ENCODE data around the gene SPDYE1. TPM values are rescaled to one million over a fixed set of nuclear protein-coding genes. Genes with fewer than 3 reads are reported as not detected.
"Not testable (repeated sequence)": the region's sequence is repeated elsewhere in the genome, so short reads cannot be mapped to it uniquely, and the experiment has no call there.

The SPDYE1 gene
- total RNA-seq, 6 donors from 2014 or later = not detected

DNA sequence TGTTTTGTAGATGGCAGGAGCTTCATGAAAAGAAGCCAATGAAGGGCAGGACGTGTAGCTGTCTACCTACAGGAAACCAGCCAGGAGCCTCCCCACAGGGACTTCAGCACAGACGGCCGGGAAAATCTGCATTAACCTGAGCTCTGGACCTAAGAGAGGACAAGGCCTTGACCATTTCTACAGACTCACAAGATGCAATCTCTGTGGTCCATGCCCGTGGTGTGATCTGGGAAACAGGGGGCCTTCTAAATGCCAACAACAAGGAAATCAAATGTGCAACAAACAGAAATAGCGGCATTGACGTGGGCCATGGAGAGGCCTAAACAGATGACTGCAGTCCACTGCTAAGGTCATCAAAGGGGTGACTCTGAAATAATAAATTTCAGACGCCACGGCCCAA, 14.4 kb downstream of the SPDYE1 start:
- not testable (repeated sequence) for H3K9me3 ChIP-seq; H3K4me3 ChIP-seq; H3K27ac ChIP-seq; H3K27me3 ChIP-seq; DNase-seq; H3K4me1 ChIP-seq; ATAC-seq (ENCODE audit: low FRiP score in 2 of 2)
- H3K36me3 ChIP-seq = peaks cover 0 to 39% (median 13%) of the 10 kb centered on the region in 4 donors
- WGBS, 2 donors = 88 to 94% methylated on average over 5 to 7 of the region's 8 CpGs

DNA sequence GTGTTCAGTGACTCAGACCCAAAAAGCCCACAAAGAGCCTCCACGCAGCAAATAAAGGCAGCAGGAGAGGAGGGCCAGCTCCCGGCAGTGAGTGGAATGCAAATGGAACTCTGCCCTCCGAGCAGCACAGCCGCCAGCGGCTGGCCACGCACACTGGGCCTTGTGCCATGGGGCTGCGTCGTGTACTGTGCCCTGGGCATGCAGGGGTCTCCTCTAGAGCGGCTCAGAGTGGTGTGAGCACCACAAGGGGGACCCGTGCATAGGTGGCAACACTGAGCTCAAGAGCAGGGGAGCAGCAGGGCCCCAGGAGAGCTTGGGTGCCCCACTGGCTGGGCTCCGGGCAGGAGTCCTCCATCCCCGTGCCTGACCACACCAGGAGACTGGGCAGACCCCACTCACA, 17.4 kb downstream of the SPDYE1 start:
- peaks cover 0 to 26% (median 12%) of the 10 kb centered on the region in 4 donors for H3K36me3 ChIP-seq

GRCh38 chr7:44018857-44019807, 21.4 kb downstream of the SPDYE1 start:
- ATAC-seq (ENCODE audit: low FRiP score in 2 of 2) (peak; percentile 98 to 99), DNase-seq (peak; percentile 98 to 99)
- Histone ChIP-seq H3K27ac (peak overlapping the region; percentile 55 to 88 (median 82)), H3K36me3 (peaks cover 0 to 11% (median 5%) of the 10 kb centered on the region in 4 donors), H3K4me1 (peaks cover 3 to 25% (median 12%) of the 10 kb centered on the region in 4 donors), H3K4me3 (peak overlapping the region; percentile 67 to 77 (median 72))
- 1 to 29% methylated on average over 7 to 39 of the region's 63 CpGs for WGBS, 2 donors
- H3K27me3 ChIP-seq, H3K9me3 ChIP-seq: not testable (repeated sequence)
- TF ChIP-seq POLR2A (IDR thresholded peaks at IDR 0.05) = peak in 2 of 4 donors; percentile 64 to 80
- TF ChIP-seq CTCF (IDR thresholded peaks at IDR 0.05) = peak; percentile 42 to 93 (median 76)
- TF ChIP-seq POLR2AphosphoS5 (IDR thresholded peaks at IDR 0.05) = peak; percentile 68 to 82

More for the DNA sequence above, 17.4 kb downstream of the SPDYE1 start:
- ATAC-seq (ENCODE audit: low FRiP score in 2 of 2); H3K4me3 ChIP-seq; H3K27ac ChIP-seq; H3K27me3 ChIP-seq; H3K9me3 ChIP-seq: not testable (repeated sequence)
- peak in 1 of 2 donors; percentile 50 for DNase-seq
- peaks cover 3 to 19% (median 12%) of the 10 kb centered on the region in 4 donors for H3K4me1 ChIP-seq
- WGBS, 2 donors = no CpG with 5 or more reads among the region's 12 CpGs

DNA sequence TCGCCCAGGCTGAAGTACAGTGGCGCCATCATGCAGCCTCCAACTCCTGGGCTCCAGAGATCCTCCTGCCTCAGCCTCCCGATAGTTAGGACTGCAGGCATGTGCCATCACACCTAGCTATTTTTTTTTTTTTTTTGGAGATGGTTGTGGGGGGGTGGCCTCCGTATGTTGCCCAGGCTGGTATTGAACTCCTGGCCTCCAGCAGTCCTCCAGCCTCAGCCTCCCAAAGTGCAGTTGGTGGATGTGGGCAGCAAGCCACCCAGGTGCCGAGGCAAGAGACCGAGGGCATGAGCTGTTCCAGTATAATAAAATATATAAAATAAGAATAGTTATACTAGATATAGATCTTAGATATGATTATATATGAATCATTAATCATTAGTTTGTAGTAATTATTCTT, 22.1 kb downstream of the SPDYE1 start:
- ATAC-seq (ENCODE audit: low FRiP score in 2 of 2); H3K36me3 ChIP-seq; H3K4me3 ChIP-seq; H3K27me3 ChIP-seq; H3K9me3 ChIP-seq; DNase-seq: not testable (repeated sequence)
- peaks cover 3 to 25% (median 12%) of the 10 kb centered on the region in 4 donors for H3K4me1 ChIP-seq
- WGBS, 2 donors = 86 to 91% methylated on average over 6 of the region's 6 CpGs
- peak overlapping the region in 1 of 4 donors; percentile 88 for H3K27ac ChIP-seq

DNA sequence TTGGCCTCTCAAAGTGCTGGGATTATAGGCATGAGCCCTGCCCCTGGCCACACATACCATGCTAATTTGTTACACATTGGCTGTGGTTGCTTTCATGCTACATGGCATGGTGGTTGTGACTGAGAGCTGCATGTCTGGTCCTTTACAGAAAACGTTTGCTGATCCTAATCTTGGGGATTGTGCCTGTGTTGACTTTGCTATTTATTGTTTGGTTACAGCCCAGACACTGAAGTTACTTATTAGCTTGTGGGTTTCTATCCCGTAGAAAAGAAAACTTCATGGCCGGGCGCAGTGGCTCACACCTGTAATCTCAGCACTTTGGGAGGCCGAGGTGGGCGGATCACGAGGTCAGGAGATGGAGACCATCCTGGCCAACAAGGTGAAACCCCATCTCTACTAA, 24.4 kb downstream of the SPDYE1 start:
- not testable (repeated sequence) for ATAC-seq (ENCODE audit: low FRiP score in 2 of 2); H3K4me3 ChIP-seq; H3K27me3 ChIP-seq; H3K27ac ChIP-seq; H3K9me3 ChIP-seq; DNase-seq; H3K36me3 ChIP-seq
- H3K4me1 ChIP-seq = peaks cover 3 to 22% (median 12%) of the 10 kb centered on the region in 4 donors
- WGBS, 2 donors = 64 to 78% methylated on average over 6 of the region's 7 CpGs

GRCh38 chr7:44022796-44023467, 25.2 kb downstream of the SPDYE1 start:
- not testable (repeated sequence) for H3K36me3 ChIP-seq; H3K27me3 ChIP-seq; ATAC-seq (ENCODE audit: low FRiP score in 2 of 2); H3K9me3 ChIP-seq; H3K4me3 ChIP-seq; H3K27ac ChIP-seq; DNase-seq
- 63 to 71% methylated on average over 5 of the region's 6 CpGs for WGBS, 2 donors
- peaks cover 3 to 18% (median 8%) of the 10 kb centered on the region in 4 donors for H3K4me1 ChIP-seq

DNA sequence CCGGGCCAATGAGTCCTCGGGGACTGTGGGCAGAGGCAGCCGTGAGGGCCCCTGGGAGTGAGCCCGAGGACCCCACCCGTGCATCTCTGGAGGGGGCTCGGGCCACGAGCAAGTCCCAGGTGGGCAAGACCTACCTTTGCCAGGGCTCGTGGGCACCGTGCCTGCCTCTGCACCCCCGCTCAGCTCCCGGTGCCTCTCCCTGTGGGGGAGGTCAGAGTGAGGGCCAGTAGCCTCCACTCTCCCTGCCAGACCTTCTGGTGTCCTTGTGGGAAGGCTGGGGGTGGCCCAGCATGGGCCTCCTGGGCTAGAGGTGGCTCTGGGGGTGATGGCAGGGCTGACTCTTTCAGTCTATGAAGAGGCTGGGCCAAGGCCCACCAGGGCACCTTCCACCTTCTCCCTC, 31.7 kb downstream of the SPDYE1 start:
- ATAC-seq (ENCODE audit: low FRiP score in 2 of 2) = not testable (repeated sequence)

DNA sequence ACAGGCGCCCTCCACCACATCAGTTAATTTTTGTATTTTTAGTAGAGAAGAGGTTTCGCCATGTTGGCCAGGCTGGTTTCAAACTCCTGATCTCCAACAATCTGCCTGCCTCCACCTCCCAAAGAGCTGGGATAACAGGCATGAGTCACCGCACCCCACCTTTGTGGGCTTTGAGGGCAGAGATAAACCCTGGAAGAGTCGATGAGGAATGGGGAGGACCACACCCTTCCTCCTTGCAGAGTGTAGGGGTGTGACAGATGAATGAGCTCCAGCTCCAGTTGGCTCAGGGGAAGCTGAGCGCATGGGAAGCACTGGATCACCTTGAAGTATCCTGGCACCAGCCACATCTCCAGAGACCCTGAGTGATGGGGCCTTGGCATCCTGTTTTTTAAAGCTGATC, 32.3 kb downstream of the SPDYE1 start:
- not testable (repeated sequence) for H3K36me3 ChIP-seq; DNase-seq; H3K27me3 ChIP-seq; H3K4me3 ChIP-seq; H3K27ac ChIP-seq; H3K9me3 ChIP-seq; H3K4me1 ChIP-seq; ATAC-seq (ENCODE audit: low FRiP score in 2 of 2)
- no CpG with 5 or more reads among the region's 5 CpGs for WGBS, 2 donors

More for the DNA sequence above, 31.7 kb downstream of the SPDYE1 start:
- not testable (repeated sequence) for H3K27ac ChIP-seq, H3K36me3 ChIP-seq, H3K4me1 ChIP-seq, H3K9me3 ChIP-seq, H3K27me3 ChIP-seq, H3K4me3 ChIP-seq
- DNase-seq = peak in 1 of 2 donors; percentile 62
- WGBS, 2 donors = no CpG with 5 or more reads among the region's 11 CpGs

DNA sequence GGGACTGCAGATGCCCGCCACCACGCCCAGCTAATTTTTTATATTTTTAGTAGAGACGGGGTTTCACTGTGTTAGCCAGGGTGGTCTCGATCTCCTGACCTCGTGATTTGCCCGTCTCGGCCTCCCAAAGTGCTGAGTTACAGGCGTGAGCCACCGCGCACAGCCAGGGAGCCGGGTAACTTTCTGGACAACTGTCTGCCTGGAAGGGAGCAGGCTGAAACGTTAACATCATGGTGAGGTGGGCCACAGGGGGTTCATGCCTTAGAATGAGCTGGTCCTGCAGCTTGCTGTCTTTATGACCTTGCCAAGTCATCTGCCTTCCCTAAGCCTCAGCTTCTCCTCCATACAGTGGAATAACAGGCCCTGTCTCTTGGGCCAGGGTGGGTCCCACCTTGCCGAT, 33.6 kb downstream of the SPDYE1 start:
- not testable (repeated sequence) for H3K4me3 ChIP-seq; H3K27me3 ChIP-seq; H3K9me3 ChIP-seq; DNase-seq; H3K4me1 ChIP-seq; ATAC-seq (ENCODE audit: low FRiP score in 2 of 2); H3K36me3 ChIP-seq; H3K27ac ChIP-seq
- 94% methylated on average over 12 of the region's 13 CpGs for WGBS, 2 donors

DNA sequence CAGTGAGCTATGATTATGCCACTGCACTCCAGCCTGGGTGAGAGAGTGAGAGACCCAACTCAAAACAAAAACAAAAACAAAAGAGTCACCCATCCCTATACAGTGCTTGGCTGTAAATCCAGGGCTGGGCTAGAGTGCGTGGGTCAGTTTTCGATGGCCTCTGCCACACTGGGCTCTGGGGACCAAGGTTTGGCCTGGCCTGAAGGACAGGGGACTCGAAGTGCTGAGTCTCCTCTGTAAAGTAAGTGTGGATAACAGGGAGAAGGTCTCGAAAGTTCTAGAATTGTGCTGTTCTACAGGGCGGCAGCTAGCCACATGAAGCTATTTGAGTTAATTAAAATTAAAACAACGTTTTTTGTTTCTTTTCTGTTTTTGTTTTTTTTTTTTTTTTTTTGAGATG, 34.3 kb downstream of the SPDYE1 start:
- not testable (repeated sequence) for H3K4me3 ChIP-seq; ATAC-seq (ENCODE audit: low FRiP score in 2 of 2); H3K36me3 ChIP-seq; H3K27me3 ChIP-seq; H3K9me3 ChIP-seq; H3K4me1 ChIP-seq; H3K27ac ChIP-seq; DNase-seq
- 84 to 87% methylated on average over 6 of the region's 6 CpGs for WGBS, 2 donors

GRCh38 chr7:44033971-44034844, 36.5 kb downstream of the SPDYE1 start:
- not testable (repeated sequence) for ATAC-seq (ENCODE audit: low FRiP score in 2 of 2); H3K27ac ChIP-seq; H3K4me1 ChIP-seq; H3K4me3 ChIP-seq; H3K9me3 ChIP-seq; H3K36me3 ChIP-seq; H3K27me3 ChIP-seq; DNase-seq
- 80 to 95% methylated on average over 4 to 16 of the region's 18 CpGs for WGBS, 2 donors

Measured in upper lobe of left lung (tissue), 6 donors.